Muscle layer of duodenum (tissue), 2 donors: ENCODE results near the gene CHAF1B.
A peak's percentile ranks its signal among the peaks of the same experiment; 100 is the strongest.

ENCODE experiments used
- H3K27ac ChIP-seq: one replicate; pipeline ENCODE4 v1.7.0; 2013; ENCODE audit warnings: mild to moderate bottlenecking, low read length
- H3K27me3 ChIP-seq: one replicate; pipeline ENCODE4 v1.7.0; 2013; ENCODE audit warnings: low read depth, mild to moderate bottlenecking, control low read depth, low read length
- H3K36me3 ChIP-seq, 2 donors: one replicate each; pipeline ENCODE4 v1.7.0; 2013; ENCODE audit warnings: low read length in 2 of 2, control low read depth in 1 of 2, mild to moderate bottlenecking in 1 of 2; ENCODE audit not compliant: insufficient read depth in 2 of 2, control insufficient read depth in 1 of 2
- H3K4me1 ChIP-seq, 2 donors: one replicate each; pipeline ENCODE4 v1.7.0; 2013; ENCODE audit warnings: low read length in 2 of 2, mild to moderate bottlenecking in 2 of 2, control low read depth in 1 of 2, moderate library complexity in 1 of 2; ENCODE audit not compliant: insufficient read depth in 2 of 2, control insufficient read depth in 1 of 2
- H3K4me3 ChIP-seq, 2 donors: one replicate each; pipeline ENCODE4 v1.7.0; 2013; ENCODE audit warnings: low read length in 2 of 2, low read depth in 1 of 2, mild to moderate bottlenecking in 1 of 2
- H3K9me3 ChIP-seq, 2 donors: one replicate each; pipeline ENCODE4 v1.7.0; 2013; ENCODE audit warnings: low read length in 2 of 2, control low read depth in 1 of 2, mild to moderate bottlenecking in 1 of 2; ENCODE audit not compliant: control insufficient read depth in 1 of 2
- donor health status: healthy.

The CHAF1B gene

GRCh38 chr21:36429947-36430546, 44.9 kb downstream of the CHAF1B start:
- Histone ChIP-seq H3K4me3 (peak overlapping the region; percentile 7 to 30), H3K27me3 (no peaks in the 10 kb centered on the region), H3K4me1 (no peaks in the 10 kb centered on the region), H3K27ac (no peak overlapping the region), H3K9me3 (no peaks in the 10 kb centered on the region), H3K36me3 (no peaks in the 10 kb centered on the region)

DNA sequence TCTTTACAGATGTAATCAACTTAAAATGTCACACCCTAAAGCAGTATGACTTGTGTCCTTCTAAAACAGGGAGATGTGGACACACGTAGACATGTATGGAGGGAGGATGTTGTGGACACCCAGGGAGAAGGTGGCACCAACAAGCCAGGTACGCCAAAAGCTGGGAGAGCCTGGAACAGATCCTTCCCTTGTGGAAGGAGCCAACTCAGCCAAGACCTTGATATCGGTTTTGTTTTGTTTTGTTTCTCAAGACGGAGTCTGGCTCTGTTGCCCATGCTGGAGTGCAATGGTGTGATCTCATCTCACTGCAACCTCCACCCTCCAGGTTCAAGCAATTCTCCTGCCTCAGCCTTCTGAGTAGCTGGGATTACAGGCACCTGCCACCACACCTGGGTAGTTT, 45.6 kb downstream of the CHAF1B start:
- H3K36me3 ChIP-seq: no peaks in the 10 kb centered on the region
- H3K4me3 ChIP-seq: no peak overlapping the region
- H3K4me1 ChIP-seq: no peaks in the 10 kb centered on the region
- H3K27ac ChIP-seq: no peak overlapping the region
- H3K9me3 ChIP-seq: no peaks in the 10 kb centered on the region
- H3K27me3 ChIP-seq: no peaks in the 10 kb centered on the region

GRCh38 chr21:36431252-36431651, 46.1 kb downstream of the CHAF1B start:
- H3K27me3 ChIP-seq: no peaks in the 10 kb centered on the region
- no peaks in the 10 kb centered on the region for H3K36me3 ChIP-seq
- no peak overlapping the region for H3K27ac ChIP-seq
- no peak overlapping the region for H3K4me3 ChIP-seq
- no peaks in the 10 kb centered on the region for H3K4me1 ChIP-seq
- no peaks in the 10 kb centered on the region for H3K9me3 ChIP-seq

GRCh38 chr21:36433059-36433709, 48.0 kb downstream of the CHAF1B start:
- Histone ChIP-seq H3K36me3 (no peaks in the 10 kb centered on the region), H3K4me1 (no peaks in the 10 kb centered on the region), H3K9me3 (no peaks in the 10 kb centered on the region), H3K4me3 (no peak overlapping the region), H3K27ac (no peak overlapping the region), H3K27me3 (no peaks in the 10 kb centered on the region)

DNA sequence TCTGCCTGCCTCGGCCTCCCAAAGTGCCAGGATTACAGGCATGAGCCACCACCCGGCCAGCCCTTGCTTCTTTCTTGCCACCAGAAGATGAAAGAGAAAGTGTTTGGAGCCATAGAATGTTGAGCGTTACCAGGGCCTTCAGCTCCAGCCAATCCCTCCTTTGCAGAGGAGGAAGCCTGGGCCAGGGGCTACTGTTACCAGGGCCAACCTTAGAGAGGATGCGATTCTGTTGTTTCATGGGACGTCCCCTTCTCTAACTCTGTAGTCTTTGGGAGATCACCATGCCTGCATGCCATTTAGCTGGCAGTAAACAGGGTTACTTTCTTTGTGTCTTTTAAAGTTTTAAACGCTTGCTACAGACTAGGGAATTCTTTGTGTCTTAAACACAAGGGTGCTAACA, 49.0 kb downstream of the CHAF1B start:
- Histone ChIP-seq H3K4me1 (no peaks in the 10 kb centered on the region), H3K36me3 (no peaks in the 10 kb centered on the region), H3K27ac (no peak overlapping the region), H3K9me3 (no peaks in the 10 kb centered on the region), H3K27me3 (no peaks in the 10 kb centered on the region), H3K4me3 (no peak overlapping the region)

DNA sequence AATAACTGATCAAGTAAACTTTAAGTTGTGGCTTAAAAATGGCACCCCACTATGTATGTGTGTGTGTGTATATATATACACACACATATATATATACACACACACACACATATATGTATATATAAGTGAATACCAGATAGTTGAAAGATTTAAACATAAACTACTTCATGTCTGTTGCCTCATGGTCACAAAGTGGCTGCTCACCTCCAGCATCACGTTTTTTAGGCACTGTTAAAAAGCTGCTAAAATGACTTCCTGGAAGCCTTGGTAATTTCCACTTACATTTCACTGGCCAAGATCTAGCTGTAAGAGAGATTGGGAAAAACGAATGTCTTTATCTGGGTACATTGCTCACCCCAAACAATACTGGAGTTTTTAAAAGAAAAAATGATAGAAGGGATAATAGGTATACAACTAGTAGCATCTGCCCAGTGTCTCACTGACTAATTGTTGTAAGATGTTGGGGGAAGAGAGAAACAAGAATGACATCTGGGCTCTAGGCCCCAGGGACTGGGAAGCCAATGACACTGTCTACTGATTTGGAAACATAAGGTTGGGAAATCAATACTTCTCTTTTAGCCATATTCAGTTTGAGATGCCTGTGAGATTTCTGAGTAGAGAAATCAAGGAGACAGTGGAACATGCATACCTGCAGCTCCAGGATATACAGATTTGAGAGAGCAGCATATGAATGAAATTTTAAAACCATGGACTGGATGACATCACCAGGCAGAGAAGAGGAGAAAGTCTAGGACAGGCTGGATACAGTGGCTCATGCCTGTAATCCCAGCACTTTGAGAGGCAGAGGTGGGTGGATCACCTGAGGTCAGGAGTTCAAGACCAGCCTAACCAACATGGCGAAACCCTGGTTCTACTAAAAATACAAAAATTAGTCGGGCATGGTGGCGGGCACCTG, 51.9 kb downstream of the CHAF1B start:
- no peak overlapping the region for H3K27ac ChIP-seq
- H3K4me3 ChIP-seq: no peak overlapping the region
- no peaks in the 10 kb centered on the region for H3K4me1 ChIP-seq

GRCh38 chr21:36437745-36438128, 52.5 kb downstream of the CHAF1B start:
- no peaks in the 10 kb centered on the region for H3K36me3 ChIP-seq
- no peaks in the 10 kb centered on the region for H3K4me1 ChIP-seq

More for the DNA sequence above, 51.9 kb downstream of the CHAF1B start:
- Histone ChIP-seq H3K36me3 (no peaks in the 10 kb centered on the region), H3K27me3 (no peaks in the 10 kb centered on the region), H3K9me3 (no peaks in the 10 kb centered on the region)

DNA sequence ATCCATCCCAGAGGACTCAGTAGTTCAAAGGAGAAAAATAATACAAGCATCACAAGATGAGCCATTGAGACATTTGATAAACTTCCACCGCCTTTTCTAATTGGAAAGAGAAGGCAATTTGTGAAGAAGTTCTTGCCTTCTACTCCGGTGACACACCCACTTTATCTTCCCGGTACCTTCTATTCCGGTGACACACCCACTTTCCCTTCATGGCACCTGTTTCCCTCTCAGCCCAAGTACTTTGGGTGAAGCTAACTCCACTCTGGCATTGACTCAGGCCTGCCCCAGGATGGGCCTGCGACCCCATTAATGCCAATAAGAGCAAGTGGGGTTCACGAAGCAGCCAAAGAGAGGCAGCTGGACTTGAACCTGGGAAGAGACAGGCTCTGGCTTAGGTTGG, 56.5 kb downstream of the CHAF1B start:
- Histone ChIP-seq H3K4me3 (no peak overlapping the region), H3K27me3 (no peaks in the 10 kb centered on the region), H3K4me1 (no peaks in the 10 kb centered on the region), H3K27ac (no peak overlapping the region), H3K36me3 (no peaks in the 10 kb centered on the region), H3K9me3 (no peaks in the 10 kb centered on the region)

More at GRCh38 chr21:36437745-36438128, 52.5 kb downstream of the CHAF1B start:
- Histone ChIP-seq H3K27ac (no peak overlapping the region), H3K4me3 (no peak overlapping the region), H3K27me3 (no peaks in the 10 kb centered on the region), H3K9me3 (no peaks in the 10 kb centered on the region)

GRCh38 chr21:36446301-36446700, 61.1 kb downstream of the CHAF1B start:
- no peak overlapping the region for H3K4me3 ChIP-seq
- no peaks in the 10 kb centered on the region for H3K27me3 ChIP-seq
- no peaks in the 10 kb centered on the region for H3K36me3 ChIP-seq
- H3K27ac ChIP-seq: no peak overlapping the region
- H3K4me1 ChIP-seq: no peaks in the 10 kb centered on the region
- no peaks in the 10 kb centered on the region for H3K9me3 ChIP-seq

- H3K4me1 ChIP-seq: no peaks in the 10 kb centered on the region
- H3K4me3 ChIP-seq: no peak overlapping the region
- H3K27ac ChIP-seq: no peak overlapping the region
- H3K27me3 ChIP-seq: no peaks in the 10 kb centered on the region
- H3K36me3 ChIP-seq: no peaks in the 10 kb centered on the region
- no peaks in the 10 kb centered on the region for H3K9me3 ChIP-seq
Measured at GRCh38 chr21:36450511-36450910, 65.3 kb downstream of the CHAF1B start.

GRCh38 chr21:36451506-36451905, 66.3 kb downstream of the CHAF1B start:
- Histone ChIP-seq H3K27me3 (no peaks in the 10 kb centered on the region), H3K4me3 (no peak overlapping the region)

More at GRCh38 chr21:36451506-36451905, 66.3 kb downstream of the CHAF1B start:
- Histone ChIP-seq H3K36me3 (no peaks in the 10 kb centered on the region), H3K9me3 (no peaks in the 10 kb centered on the region), H3K27ac (no peak overlapping the region), H3K4me1 (no peaks in the 10 kb centered on the region)
